ENCODE measurements around the gene SMIM14. TPM values are rescaled to one million over a fixed set of nuclear protein-coding genes. Genes with fewer than 3 reads are reported as not detected.
"Not testable (repeated sequence)": the region's sequence is repeated elsewhere in the genome, so short reads cannot be mapped to it uniquely, and the experiment has no call there.

The SMIM14 gene
- total RNA-seq, 6 experiments from 2014 or later, result 54.0 to 224 (median 124) TPM

DNA sequence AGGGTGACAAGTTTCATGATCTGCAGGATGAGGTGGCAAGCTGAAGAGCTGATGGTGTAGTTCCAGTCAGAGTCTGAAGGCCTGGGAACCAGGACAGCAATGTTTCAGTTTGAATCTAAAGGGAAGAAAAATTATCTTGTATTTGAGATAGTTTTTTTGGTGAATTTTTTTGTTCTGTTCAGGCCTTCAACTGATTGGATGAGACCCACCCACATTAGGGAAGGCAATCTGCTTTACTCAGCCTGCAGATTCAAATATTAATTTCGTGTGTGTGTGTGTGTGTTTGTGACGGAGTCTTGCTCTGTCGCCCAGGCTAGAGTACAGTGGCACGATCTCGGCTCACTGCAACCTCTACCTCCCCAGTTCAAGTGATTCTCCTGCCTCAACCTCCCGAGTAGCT lies 22.1 kb upstream of the SMIM14 start:
- WGBS (ENCODE audit: insufficient coverage, low coverage, low lambda C conversion rate, missing lambda C conversion rate), result 94% methylated on average over 3 of the region's 6 CpGs
- DNase-seq, result no peak
- H3K27ac ChIP-seq, result no peak overlapping the region
- H3K9me3 ChIP-seq, result no peaks in the 10 kb centered on the region
- intact Hi-C loops (cut with DNase I), result no loop called here
- no peaks in the 10 kb centered on the region for H3K27me3 ChIP-seq
- TF ChIP-seq POLR2A (IDR thresholded peaks at IDR 0.05), result no peak
- TF ChIP-seq, protein P1, sequence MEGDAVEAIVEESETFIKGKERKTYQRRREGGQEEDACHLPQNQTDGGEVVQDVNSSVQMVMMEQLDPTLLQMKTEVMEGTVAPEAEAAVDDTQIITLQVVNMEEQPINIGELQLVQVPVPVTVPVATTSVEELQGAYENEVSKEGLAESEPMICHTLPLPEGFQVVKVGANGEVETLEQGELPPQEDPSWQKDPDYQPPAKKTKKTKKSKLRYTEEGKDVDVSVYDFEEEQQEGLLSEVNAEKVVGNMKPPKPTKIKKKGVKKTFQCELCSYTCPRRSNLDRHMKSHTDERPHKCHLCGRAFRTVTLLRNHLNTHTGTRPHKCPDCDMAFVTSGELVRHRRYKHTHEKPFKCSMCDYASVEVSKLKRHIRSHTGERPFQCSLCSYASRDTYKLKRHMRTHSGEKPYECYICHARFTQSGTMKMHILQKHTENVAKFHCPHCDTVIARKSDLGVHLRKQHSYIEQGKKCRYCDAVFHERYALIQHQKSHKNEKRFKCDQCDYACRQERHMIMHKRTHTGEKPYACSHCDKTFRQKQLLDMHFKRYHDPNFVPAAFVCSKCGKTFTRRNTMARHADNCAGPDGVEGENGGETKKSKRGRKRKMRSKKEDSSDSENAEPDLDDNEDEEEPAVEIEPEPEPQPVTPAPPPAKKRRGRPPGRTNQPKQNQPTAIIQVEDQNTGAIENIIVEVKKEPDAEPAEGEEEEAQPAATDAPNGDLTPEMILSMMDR (IDR thresholded peaks at IDR 0.05), result no peak
- no peaks in the 10 kb centered on the region for H3K36me3 ChIP-seq
- no peak overlapping the region for H3K4me3 ChIP-seq
- H3K4me1 ChIP-seq, result peaks cover 0 to 25% (median 7%) of the 10 kb centered on the region in 4 donors
- ATAC-seq, result no peak

GRCh38 chr4:39660045-39660444 lies 21.4 kb upstream of the SMIM14 start:
- Histone ChIP-seq H3K4me3 (no peak overlapping the region), H3K27me3 (no peaks in the 10 kb centered on the region), H3K36me3 (no peaks in the 10 kb centered on the region), H3K9me3 (no peaks in the 10 kb centered on the region), H3K4me1 (peaks cover 0 to 32% (median 10%) of the 10 kb centered on the region in 4 donors), H3K27ac (no peak overlapping the region)
- WGBS (ENCODE audit: insufficient coverage, low coverage, low lambda C conversion rate, missing lambda C conversion rate), result 89% methylated on average over 6 of the region's 6 CpGs
- DNase-seq, result no peak
- no peak for ATAC-seq
- intact Hi-C loops (cut with DNase I), result no loop called here
- TF ChIP-seq, protein P1 (IDR thresholded peaks at IDR 0.05), result no peak
- no peak for TF ChIP-seq POLR2A (IDR thresholded peaks at IDR 0.05)

DNA sequence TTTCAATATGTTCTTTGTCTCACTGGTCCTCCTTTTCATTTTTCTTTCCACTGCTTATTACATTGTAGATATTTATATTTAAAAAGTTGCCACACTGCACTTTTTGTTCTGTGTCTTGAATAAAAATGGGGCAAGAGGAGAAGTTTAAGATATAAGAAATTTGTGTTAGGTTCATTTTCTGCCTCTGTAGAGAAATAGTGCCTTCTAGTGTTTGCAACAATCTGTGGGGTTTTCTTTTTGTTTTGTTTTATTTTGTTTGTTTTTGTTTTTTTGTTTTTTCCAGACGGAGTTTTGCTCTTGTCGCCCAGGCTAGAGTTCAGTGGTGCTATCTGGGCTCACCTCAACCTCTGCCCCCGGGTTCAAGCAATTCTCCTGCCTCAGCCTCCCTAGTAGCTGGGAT lies 20.1 kb upstream of the SMIM14 start:
- intact Hi-C loops (cut with DNase I), result no loop called here

GRCh38 chr4:39657465-39657864 lies 18.8 kb upstream of the SMIM14 start:
- no peak for TF ChIP-seq POLR2A (IDR thresholded peaks at IDR 0.05)
- TF ChIP-seq, protein P1 (IDR thresholded peaks at IDR 0.05), result no peak
- no peaks in the 10 kb centered on the region for H3K9me3 ChIP-seq
- WGBS (ENCODE audit: insufficient coverage, low coverage, low lambda C conversion rate, missing lambda C conversion rate), result 68% methylated on average over 6 of the region's 6 CpGs
- H3K27ac ChIP-seq, result peak overlapping the region in 2 of 3 donors; percentile 71 to 77
- intact Hi-C loops (cut with DNase I), result no loop called here
- peak in 1 of 4 donors; percentile 20 for ATAC-seq
- H3K36me3 ChIP-seq, result no peaks in the 10 kb centered on the region
- DNase-seq, result no peak
- H3K27me3 ChIP-seq, result no peaks in the 10 kb centered on the region
- no peak overlapping the region for H3K4me3 ChIP-seq
- peaks cover 0 to 41% (median 14%) of the 10 kb centered on the region in 4 donors for H3K4me1 ChIP-seq

More for the DNA sequence above, 20.1 kb upstream of the SMIM14 start:
- peak in 3 of 4 donors; percentile 3 to 17 (median 13) for ATAC-seq
- no peak for DNase-seq
- Histone ChIP-seq H3K27ac (peak overlapping the region in 1 of 3 donors; percentile 45), H3K36me3 (no peaks in the 10 kb centered on the region), H3K27me3 (no peaks in the 10 kb centered on the region), H3K4me1 (peaks cover 0 to 41% (median 12%) of the 10 kb centered on the region in 4 donors), H3K9me3 (no peaks in the 10 kb centered on the region), H3K4me3 (no peak overlapping the region)
- WGBS (ENCODE audit: insufficient coverage, low coverage, low lambda C conversion rate, missing lambda C conversion rate), result 48% methylated on average over 3 of the region's 3 CpGs
- TF ChIP-seq, protein P1 (IDR thresholded peaks at IDR 0.05), result peak in 3 of 4 donors; percentile 44 to 62 (median 58)
- TF ChIP-seq POLR2A (IDR thresholded peaks at IDR 0.05), result no peak

DNA sequence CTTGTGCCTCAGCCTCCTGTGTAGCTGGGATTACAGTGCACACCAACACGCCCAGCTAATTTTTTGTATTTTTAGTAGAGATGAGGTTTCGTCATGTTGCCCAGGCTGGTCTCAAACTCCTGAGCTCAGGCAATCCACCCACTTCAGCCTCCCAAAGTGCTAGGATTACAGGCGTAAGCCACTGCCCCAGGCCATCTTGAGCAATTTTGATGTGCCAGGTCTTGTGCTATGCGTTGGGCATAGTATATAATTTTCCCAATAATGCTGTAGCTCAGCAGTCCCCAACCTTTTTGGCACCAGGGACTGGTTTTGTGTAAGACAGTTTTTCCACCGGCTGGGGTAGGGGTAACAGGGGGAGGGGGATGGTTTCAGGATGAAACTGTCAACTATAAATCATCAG lies 18.0 kb upstream of the SMIM14 start:
- Histone ChIP-seq H3K27ac (peak overlapping the region; percentile 27 to 77 (median 71)), H3K4me1 (peaks cover 0 to 41% (median 14%) of the 10 kb centered on the region in 4 donors)
- H3K27me3 ChIP-seq; H3K9me3 ChIP-seq; DNase-seq; intact Hi-C loops (cut with DNase I); H3K4me3 ChIP-seq; H3K36me3 ChIP-seq; ATAC-seq: not testable (repeated sequence)
- 73% methylated on average over 4 of the region's 5 CpGs for WGBS (ENCODE audit: insufficient coverage, low coverage, low lambda C conversion rate, missing lambda C conversion rate)
